NCI-H526 (cell line): ENCODE data around the gene PAQR5.
"Not testable (repeated sequence)": the region's sequence is repeated elsewhere in the genome, so short reads cannot be mapped to it uniquely, and the experiment has no call there.

ENCODE experiments used
- DNase-seq, 2 experiments: peaks; one replicate each; lab custom pipeline; 2025; lab: John Stamatoyannopoulos, UW

Gene PAQR5

GRCh38 chr15:69424001-69424400, 125.3 kb downstream of the PAQR5 start:
- DNase-seq = no peak

- DNase-seq = no peak
Observed at GRCh38 chr15:69424748-69425413, 126.2 kb downstream of the PAQR5 start.

GRCh38 chr15:69433831-69434230, 135.1 kb downstream of the PAQR5 start:
- DNase-seq = no peak

GRCh38 chr15:69434238-69434637, 135.5 kb downstream of the PAQR5 start:
- no peak for DNase-seq

- DNase-seq = no peak
Observed at GRCh38 chr15:69434679-69435078, 136.0 kb downstream of the PAQR5 start.

- DNase-seq = no peak
Observed at GRCh38 chr15:69435985-69436384, 137.3 kb downstream of the PAQR5 start.

- DNase-seq = no peak
Observed at GRCh38 chr15:69436951-69437350, 138.2 kb downstream of the PAQR5 start.

GRCh38 chr15:69439623-69440022, 140.9 kb downstream of the PAQR5 start:
- DNase-seq = no peak

GRCh38 chr15:69443032-69443611, 144.4 kb downstream of the PAQR5 start:
- no peak for DNase-seq

GRCh38 chr15:69444686-69445085, 146.0 kb downstream of the PAQR5 start:
- DNase-seq = no peak

GRCh38 chr15:69446953-69447352, 148.2 kb downstream of the PAQR5 start:
- DNase-seq = no peak

- DNase-seq = not testable (repeated sequence)
Observed at GRCh38 chr15:69450221-69450620, 151.5 kb downstream of the PAQR5 start.

- no peak for DNase-seq
Observed at GRCh38 chr15:69450968-69451695, 152.4 kb downstream of the PAQR5 start.

GRCh38 chr15:69451951-69452691, 153.4 kb downstream of the PAQR5 start:
- peak in 1 of 2 experiments; percentile 41 for DNase-seq

GRCh38 chr15:69452692-69453521, 154.2 kb downstream of the PAQR5 start, which contains the start of gene RPLP1:
Gene RPLP1, plus strand, starts transcription at chr15:69452818. Its CDS starts 131 bp downstream, at chr15:69452949.
- DNase-seq = peak; percentile 86 to 97

GRCh38 chr15:69454953-69455352, 156.2 kb downstream of the PAQR5 start:
- DNase-seq = no peak

- no peak for DNase-seq
Observed at GRCh38 chr15:69456208-69457166, 157.8 kb downstream of the PAQR5 start.
